HEK293 (cell line): ENCODE data around the gene GTSF1L.

Source experiments
- CTCF ChIP-seq: fragments of 450-650 bp; formaldehyde crosslinking; IDR thresholded peaks from 2 replicates; pipeline ENCODE4 v1.5.1; 2016; ENCODE audit warnings: missing biosample characterization, missing genetic modification characterization
- KLF8 ChIP-seq: fragments of 450-650 bp; formaldehyde crosslinking; IDR thresholded peaks from 2 replicates; pipeline ENCODE4 v1.5.1; 2016; ENCODE audit warnings: missing biosample characterization, missing genetic modification characterization
- ZBTB1 ChIP-seq: fragments of 450-650 bp; formaldehyde crosslinking; IDR thresholded peaks from 2 replicates; pipeline ENCODE4 v1.5.1; 2016; ENCODE audit warnings: missing biosample characterization, missing genetic modification characterization

DNA sequence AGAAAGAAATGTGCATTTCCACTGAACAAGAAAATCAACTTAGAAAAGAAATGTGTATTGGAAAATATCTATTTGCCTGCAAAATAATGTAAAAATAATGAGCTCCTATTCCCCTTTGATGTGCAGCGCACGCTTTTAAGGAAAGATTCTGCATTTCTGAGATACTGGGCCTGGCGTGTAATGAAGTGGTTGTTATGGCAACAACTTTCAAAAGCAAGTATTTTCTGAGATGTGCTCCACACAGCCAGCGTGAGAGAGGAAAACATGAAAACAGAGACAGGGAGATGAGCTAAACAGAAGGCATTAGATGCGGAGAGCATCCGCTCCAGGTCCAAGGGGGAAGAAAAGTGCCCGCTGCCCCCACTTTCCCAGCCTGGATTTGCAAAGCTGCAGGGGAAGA is 39.1 kb upstream of the GTSF1L start:
- TF ChIP-seq CTCF: no peak
- TF ChIP-seq ZBTB1 (tag by site-specific recombination): no peak
- no peak for TF ChIP-seq KLF8 (tag by site-specific recombination)
